Neuronal stem cell (in vitro differentiated cells): ENCODE results near the gene ATP8B3.

Experiments used
- DNase-seq: peaks from one replicate; pipeline ENCODE4 v3.0.0-alpha.2; 2013; ENCODE audit warnings: low spot score
- H2AFZ ChIP-seq: one replicate; pipeline ENCODE4 v1.6.1; 2013; ENCODE audit warnings: mild to moderate bottlenecking, low read length, inconsistent platforms
- H2AK5ac ChIP-seq: 2 replicates; pipeline ENCODE4 v1.6.1; 2013; ENCODE audit warnings: low read depth, mild to moderate bottlenecking, inconsistent platforms, low read length, moderate library complexity, mixed read lengths
- H2BK120ac ChIP-seq: 2 replicates; pipeline ENCODE4 v1.6.1; 2013; ENCODE audit warnings: low read depth, mild to moderate bottlenecking, inconsistent platforms, low read length, moderate library complexity, mixed read lengths
- H2BK12ac ChIP-seq: one replicate; pipeline ENCODE4 v1.6.1; 2013; ENCODE audit warnings: low read length, inconsistent platforms
- H2BK15ac ChIP-seq: 2 replicates; pipeline ENCODE4 v1.6.1; 2013; ENCODE audit warnings: mild to moderate bottlenecking, low read length, inconsistent platforms, mixed read lengths
- H2BK5ac ChIP-seq: one replicate; pipeline ENCODE4 v1.6.1; 2013; ENCODE audit warnings: inconsistent platforms, mild to moderate bottlenecking, low read length, moderate library complexity
- H3K14ac ChIP-seq: one replicate; pipeline ENCODE4 v1.6.1; 2013; ENCODE audit warnings: low read length, inconsistent platforms
- H3K18ac ChIP-seq: 2 replicates; pipeline ENCODE4 v1.6.1; 2013; ENCODE audit warnings: low read length, inconsistent platforms
- H3K23ac ChIP-seq: 2 replicates; pipeline ENCODE4 v1.6.1; 2013; ENCODE audit warnings: low read depth, mild to moderate bottlenecking, mixed read lengths, low read length, inconsistent platforms; ENCODE audit not compliant: poor library complexity
- H3K27ac ChIP-seq: replicated peaks from 3 replicates; pipeline ENCODE4 v1.5.1; 2013; ENCODE audit warnings: low read length, inconsistent platforms
- H3K27me3 ChIP-seq, 3 experiments: 2 replicates each; pipeline ENCODE4 v1.6.1; 2013; ENCODE audit warnings: low read length in 3 of 3, mild to moderate bottlenecking in 2 of 3, inconsistent platforms in 1 of 3, low read depth in 1 of 3, mixed read lengths in 1 of 3, moderate library complexity in 1 of 3; ENCODE audit not compliant: control insufficient read depth in 3 of 3, insufficient read depth in 3 of 3
- H3K36me3 ChIP-seq, 2 donors: replicated peaks in 1 of 2; 2 replicates each; pipeline ENCODE4 v1.6.1; 2013; ENCODE audit warnings: low read length in 2 of 2; ENCODE audit not compliant: control insufficient read depth in 2 of 2, insufficient read depth in 2 of 2
- H3K4ac ChIP-seq: 2 replicates; pipeline ENCODE4 v1.6.1; 2013; ENCODE audit warnings: inconsistent platforms, mild to moderate bottlenecking, low read length, moderate library complexity
- H3K4me1 ChIP-seq, 2 donors: 1 replicate in 1 of 2; 2 replicates in 1 of 2; pipeline ENCODE4 v1.6.1; 2013; ENCODE audit warnings: low read length in 2 of 2, low read depth in 1 of 2; ENCODE audit not compliant: control insufficient read depth in 2 of 2, insufficient read depth in 1 of 2
- H3K4me2 ChIP-seq: one replicate; pipeline ENCODE4 v1.6.1; 2013; ENCODE audit warnings: mild to moderate bottlenecking, low read length, inconsistent platforms; ENCODE audit not compliant: insufficient read depth, poor library complexity, severe bottlenecking
- H3K4me3 ChIP-seq, 2 donors: 2 replicates each; pipeline ENCODE4 v1.5.1; 2013; ENCODE audit warnings: low read length in 2 of 2, mild to moderate bottlenecking in 2 of 2, inconsistent platforms in 1 of 2, moderate library complexity in 1 of 2
- H3K79me1 ChIP-seq: one replicate; pipeline ENCODE4 v1.6.1; 2013; ENCODE audit warnings: low read depth, mild to moderate bottlenecking, inconsistent platforms, low read length, moderate library complexity
- H3K9ac ChIP-seq: one replicate; pipeline ENCODE4 v1.6.1; 2013; ENCODE audit warnings: mild to moderate bottlenecking, low read depth, low read length, inconsistent platforms; ENCODE audit not compliant: poor library complexity
- H3K9me3 ChIP-seq, 2 donors: replicated peaks in 1 of 2; 2 replicates each; pipeline versions ENCODE3 to v1.6.1; 2013; ENCODE audit warnings: low read length in 2 of 2, mild to moderate bottlenecking in 2 of 2, inconsistent platforms in 1 of 2, low read depth in 1 of 2, mixed read lengths in 1 of 2, moderate library complexity in 1 of 2; ENCODE audit not compliant: control insufficient read depth in 2 of 2, insufficient read depth in 1 of 2
- H4K8ac ChIP-seq: one replicate; pipeline ENCODE4 v1.6.1; 2013; ENCODE audit warnings: low read depth, mild to moderate bottlenecking, inconsistent platforms, low read length, moderate library complexity
- H4K91ac ChIP-seq: one replicate; pipeline ENCODE4 v1.6.1; 2013; ENCODE audit warnings: low read length, low read depth, mild to moderate bottlenecking, inconsistent platforms; ENCODE audit not compliant: poor library complexity
- WGBS, 2 donors: extraction: QIAGEN DNeasy Blood & Tissue Kit; methylation state at CpG; one replicate each; pipeline ENCODE4 v1.1.7; 2013; ENCODE audit warnings: missing lambda C conversion rate in 2 of 2, mixed read lengths in 1 of 2; ENCODE audit not compliant: insufficient read length in 2 of 2, insufficient replicate concordance in 1 of 2; ENCODE audit errors: extremely low coverage in 2 of 2; 5-methylcytosine and 5-hydroxymethylcytosine counted together

The ATP8B3 gene

DNA sequence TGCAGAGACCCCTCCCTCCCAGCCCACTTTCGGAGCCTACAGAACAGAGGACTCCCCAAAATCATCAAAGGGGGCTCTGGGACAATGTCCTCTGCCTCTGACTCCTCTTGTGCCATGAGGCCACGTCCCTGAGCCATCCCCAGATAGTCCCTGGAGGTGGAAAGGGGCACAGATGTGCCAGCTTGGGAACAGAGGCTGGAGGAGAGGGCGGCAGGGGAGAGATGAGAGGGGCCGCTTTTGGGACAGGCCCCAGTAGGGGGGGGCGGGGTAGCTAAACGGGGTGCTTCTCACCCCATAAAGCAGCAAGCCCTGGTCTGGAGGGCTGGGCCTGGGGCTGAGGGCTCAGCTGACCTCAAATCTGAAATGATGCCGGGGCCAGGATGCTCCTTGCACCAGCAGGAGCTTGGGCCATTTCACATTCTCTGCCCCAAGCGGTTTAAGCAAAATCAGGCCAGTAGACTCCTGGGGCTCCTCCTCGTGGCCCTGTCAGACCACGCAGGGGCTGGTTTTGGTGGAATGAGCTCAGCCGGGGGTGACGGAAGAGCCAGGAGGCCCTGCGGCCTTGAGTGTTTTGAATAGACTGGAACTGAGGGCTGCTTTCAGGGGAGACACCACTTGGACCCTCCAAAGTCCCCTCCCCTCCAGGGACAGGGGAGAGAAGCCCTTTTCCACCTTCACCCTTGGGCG is 31.7 kb downstream of the ATP8B3 start:
- H4K91ac ChIP-seq = no peak overlapping the region
- no peak overlapping the region for H2BK15ac ChIP-seq
- peak overlapping the region; percentile 55 for H3K23ac ChIP-seq
- H3K4ac ChIP-seq = no peak overlapping the region
- no peak overlapping the region for H3K14ac ChIP-seq
- no peaks in the 10 kb centered on the region for H3K36me3 ChIP-seq
- no CpG with 5 or more reads among the region's 14 CpGs for WGBS, 2 donors
- no peak overlapping the region for H2BK12ac ChIP-seq
- H4K8ac ChIP-seq = no peak overlapping the region
- no peak overlapping the region for H2AFZ ChIP-seq
- H2BK120ac ChIP-seq = no peak overlapping the region
- no peak overlapping the region for H3K4me2 ChIP-seq
- H2BK5ac ChIP-seq = no peak overlapping the region
- H2AK5ac ChIP-seq = no peak overlapping the region
- H3K4me1 ChIP-seq = no peaks in the 10 kb centered on the region
- no peak overlapping the region for H3K27ac ChIP-seq
- H3K18ac ChIP-seq = no peak overlapping the region
- no peak overlapping the region for H3K4me3 ChIP-seq
- H3K79me1 ChIP-seq = peaks cover 3% of the 10 kb centered on the region
- H3K9me3 ChIP-seq = peaks cover 23 to 27% of the 10 kb centered on the region in 2 donors
- DNase-seq = no peak
- peaks cover 22 to 66% (median 53%) of the 10 kb centered on the region in 3 experiments for H3K27me3 ChIP-seq
- H3K9ac ChIP-seq = no peak overlapping the region

DNA sequence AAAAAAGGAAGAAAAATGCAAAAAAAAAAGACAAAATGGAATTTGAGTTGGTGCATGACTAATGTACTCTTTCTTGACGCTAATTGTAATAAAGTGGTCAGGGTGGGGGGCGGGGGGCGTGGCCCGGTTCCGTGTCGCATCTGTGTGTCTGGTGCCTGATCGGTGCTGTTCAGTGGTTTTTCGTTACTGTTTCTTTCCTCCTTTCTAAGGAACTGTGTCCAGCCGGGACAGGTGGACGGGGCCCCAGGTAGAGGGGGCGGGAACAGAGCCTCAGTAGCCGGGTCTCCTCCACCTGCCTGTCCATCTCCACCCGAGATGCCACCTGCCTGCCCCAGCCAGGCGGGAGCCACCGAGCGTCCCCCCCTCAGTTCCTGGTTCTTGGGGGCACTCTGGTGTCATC is 32.5 kb downstream of the ATP8B3 start:
- H3K4me2 ChIP-seq = no peak overlapping the region
- H3K14ac ChIP-seq = peak overlapping the region; percentile 38
- no peak overlapping the region for H4K8ac ChIP-seq
- H3K4me3 ChIP-seq = no peak overlapping the region
- H3K27ac ChIP-seq = no peak overlapping the region
- H3K4ac ChIP-seq = no peak overlapping the region
- peaks cover 30 to 35% of the 10 kb centered on the region in 2 donors for H3K9me3 ChIP-seq
- H2AFZ ChIP-seq = no peak overlapping the region
- H2BK5ac ChIP-seq = no peak overlapping the region
- H3K36me3 ChIP-seq = no peaks in the 10 kb centered on the region
- no peak overlapping the region for H2BK15ac ChIP-seq
- H3K4me1 ChIP-seq = no peaks in the 10 kb centered on the region
- H4K91ac ChIP-seq = no peak overlapping the region
- H3K79me1 ChIP-seq = peaks cover 3% of the 10 kb centered on the region
- DNase-seq = no peak
- WGBS, 2 donors = no CpG with 5 or more reads among the region's 16 CpGs
- H3K27me3 ChIP-seq = peaks cover 30 to 67% (median 61%) of the 10 kb centered on the region in 3 experiments
- no peak overlapping the region for H2BK120ac ChIP-seq
- no peak overlapping the region for H2BK12ac ChIP-seq
- H3K9ac ChIP-seq = no peak overlapping the region
- no peak overlapping the region for H3K18ac ChIP-seq
- peak overlapping the region; percentile 79 for H2AK5ac ChIP-seq
- no peak overlapping the region for H3K23ac ChIP-seq

- H2BK12ac ChIP-seq = no peak overlapping the region
- WGBS, 2 donors = no CpG with 5 or more reads among the region's 10 CpGs
- H2BK5ac ChIP-seq = no peak overlapping the region
- no peak overlapping the region for H3K9ac ChIP-seq
- peaks cover 24 to 30% of the 10 kb centered on the region in 2 donors for H3K9me3 ChIP-seq
- no peak overlapping the region for H2AFZ ChIP-seq
- no peak overlapping the region for H2BK120ac ChIP-seq
- no peak overlapping the region for H4K91ac ChIP-seq
- DNase-seq = no peak
- H2AK5ac ChIP-seq = no peak overlapping the region
- H3K18ac ChIP-seq = no peak overlapping the region
- no peak overlapping the region for H4K8ac ChIP-seq
- H3K14ac ChIP-seq = no peak overlapping the region
- H3K27me3 ChIP-seq = peaks cover 32 to 81% (median 76%) of the 10 kb centered on the region in 3 experiments
- H3K4me3 ChIP-seq = peak overlapping the region in 1 of 2 donors; percentile 10
- peak overlapping the region; percentile 97 for H3K23ac ChIP-seq
- no peaks in the 10 kb centered on the region for H3K36me3 ChIP-seq
- H3K79me1 ChIP-seq = peaks cover 3% of the 10 kb centered on the region
- H3K4me2 ChIP-seq = no peak overlapping the region
- H3K4ac ChIP-seq = no peak overlapping the region
- H2BK15ac ChIP-seq = no peak overlapping the region
- H3K27ac ChIP-seq = no peak overlapping the region
- no peaks in the 10 kb centered on the region for H3K4me1 ChIP-seq
Measured at GRCh38 chr19:1777149-1777548, 34.9 kb downstream of the ATP8B3 start.

- H3K18ac ChIP-seq = no peak overlapping the region
- no peak overlapping the region for H4K91ac ChIP-seq
- H2BK5ac ChIP-seq = no peak overlapping the region
- H3K4ac ChIP-seq = no peak overlapping the region
- H3K36me3 ChIP-seq = no peaks in the 10 kb centered on the region
- H3K23ac ChIP-seq = no peak overlapping the region
- no peak overlapping the region for H4K8ac ChIP-seq
- no peak overlapping the region for H2BK120ac ChIP-seq
- H3K9me3 ChIP-seq = peaks cover 20 to 27% of the 10 kb centered on the region in 2 donors
- peak overlapping the region; percentile 17 for H2AFZ ChIP-seq
- H3K27me3 ChIP-seq = peaks cover 32 to 81% (median 74%) of the 10 kb centered on the region in 3 experiments
- H3K27ac ChIP-seq = no peak overlapping the region
- H3K4me1 ChIP-seq = no peaks in the 10 kb centered on the region
- no peak for DNase-seq
- no peak overlapping the region for H3K4me3 ChIP-seq
- H2BK15ac ChIP-seq = no peak overlapping the region
- H2AK5ac ChIP-seq = no peak overlapping the region
- H3K9ac ChIP-seq = no peak overlapping the region
- H3K79me1 ChIP-seq = peaks cover 3% of the 10 kb centered on the region
- no CpG with 5 or more reads among the region's 23 CpGs for WGBS, 2 donors
- H3K14ac ChIP-seq = no peak overlapping the region
- no peak overlapping the region for H2BK12ac ChIP-seq
- H3K4me2 ChIP-seq = no peak overlapping the region
Measured at GRCh38 chr19:1776606-1777147, 35.4 kb downstream of the ATP8B3 start.
